ENCODE results near the gene FMR1NB.

FMR1NB gene

GRCh38 chrX:148024425-148025148 is 43.5 kb downstream of the FMR1NB start:
- DNase-seq (ENCODE audit: low read depth in 1 of 2, low spot score in 1 of 2): no peak
- no peak for TF ChIP-seq JUND (IDR thresholded peaks at IDR 0.05; ENCODE audit: low read depth)
- in situ Hi-C loops (cut with HindIII; ENCODE audit: low pct_unique_long_range_greater_than_20kb, low sequenced_read_pairs): no loop called here

- no peak for TF ChIP-seq JUND (IDR thresholded peaks at IDR 0.05; ENCODE audit: low read depth)
- in situ Hi-C loops (cut with HindIII; ENCODE audit: low pct_unique_long_range_greater_than_20kb, low sequenced_read_pairs): no loop called here
- no peak for DNase-seq (ENCODE audit: low read depth in 1 of 2, low spot score in 1 of 2)
Observed at GRCh38 chrX:148035380-148035779, 54.2 kb downstream of the FMR1NB start.

- in situ Hi-C loops (cut with HindIII; ENCODE audit: low pct_unique_long_range_greater_than_20kb, low sequenced_read_pairs): no loop called here
- TF ChIP-seq JUND (IDR thresholded peaks at IDR 0.05; ENCODE audit: low read depth): no peak
- DNase-seq (ENCODE audit: low read depth in 1 of 2, low spot score in 1 of 2): no peak
Observed at GRCh38 chrX:148037020-148037419, 55.9 kb downstream of the FMR1NB start.

GRCh38 chrX:148043271-148043855 is 62.2 kb downstream of the FMR1NB start:
- in situ Hi-C loops (cut with HindIII; ENCODE audit: low pct_unique_long_range_greater_than_20kb, low sequenced_read_pairs): no loop called here
- no peak for TF ChIP-seq JUND (IDR thresholded peaks at IDR 0.05; ENCODE audit: low read depth)
- no peak for DNase-seq (ENCODE audit: low read depth in 1 of 2, low spot score in 1 of 2)

GRCh38 chrX:148047200-148047599 is 66.1 kb downstream of the FMR1NB start:
- no peak for DNase-seq (ENCODE audit: low read depth in 1 of 2, low spot score in 1 of 2)
- in situ Hi-C loops (cut with HindIII; ENCODE audit: low pct_unique_long_range_greater_than_20kb, low sequenced_read_pairs): no loop called here
- no peak for TF ChIP-seq JUND (IDR thresholded peaks at IDR 0.05; ENCODE audit: low read depth)

- in situ Hi-C loops (cut with HindIII; ENCODE audit: low pct_unique_long_range_greater_than_20kb, low sequenced_read_pairs): no loop called here
Observed at GRCh38 chrX:148049441-148049840, 68.3 kb downstream of the FMR1NB start.

GRCh38 chrX:148051973-148052372 is 70.8 kb downstream of the FMR1NB start:
- in situ Hi-C loops (cut with HindIII; ENCODE audit: low pct_unique_long_range_greater_than_20kb, low sequenced_read_pairs): no loop called here
- TF ChIP-seq JUND (IDR thresholded peaks at IDR 0.05; ENCODE audit: low read depth): no peak
- no peak for DNase-seq (ENCODE audit: low read depth in 1 of 2, low spot score in 1 of 2)

More at GRCh38 chrX:148049441-148049840, 68.3 kb downstream of the FMR1NB start:
- peak in 1 of 2 experiments; percentile 37 for DNase-seq (ENCODE audit: low read depth in 1 of 2, low spot score in 1 of 2)
- TF ChIP-seq JUND (IDR thresholded peaks at IDR 0.05; ENCODE audit: low read depth): no peak

- TF ChIP-seq JUND (IDR thresholded peaks at IDR 0.05; ENCODE audit: low read depth): no peak
- DNase-seq (ENCODE audit: low read depth in 1 of 2, low spot score in 1 of 2): no peak
- in situ Hi-C loops (cut with HindIII; ENCODE audit: low pct_unique_long_range_greater_than_20kb, low sequenced_read_pairs): no loop called here
Observed at GRCh38 chrX:148067285-148067684, 86.1 kb downstream of the FMR1NB start.

- no peak for TF ChIP-seq JUND (IDR thresholded peaks at IDR 0.05; ENCODE audit: low read depth)
- DNase-seq (ENCODE audit: low read depth in 1 of 2, low spot score in 1 of 2): no peak
- in situ Hi-C loops (cut with HindIII; ENCODE audit: low pct_unique_long_range_greater_than_20kb, low sequenced_read_pairs): no loop called here
Observed at GRCh38 chrX:148069759-148070503, 88.8 kb downstream of the FMR1NB start.

GRCh38 chrX:148070504-148070877 is 89.4 kb downstream of the FMR1NB start:
- in situ Hi-C loops (cut with HindIII; ENCODE audit: low pct_unique_long_range_greater_than_20kb, low sequenced_read_pairs): no loop called here
- peak in 1 of 2 experiments; percentile 4 for DNase-seq (ENCODE audit: low read depth in 1 of 2, low spot score in 1 of 2)
- no peak for TF ChIP-seq JUND (IDR thresholded peaks at IDR 0.05; ENCODE audit: low read depth)

All from T47D (cell line).